ENCODE measurements around the gene LRRC18.

Gene LRRC18

GRCh38 chr10:48945441-48946130 lies 5.9 kb upstream of the LRRC18 start:
- DNase-seq: no peak

- DNase-seq: no peak
These were observed 4.5 kb upstream of the LRRC18 start for GRCh38 chr10:48944171-48944570.

- DNase-seq: no peak
These were observed 3.5 kb upstream of the LRRC18 start for GRCh38 chr10:48943096-48943495.

GRCh38 chr10:48941427-48942075 lies 1.9 kb upstream of the LRRC18 start:
- no peak for DNase-seq

DNA sequence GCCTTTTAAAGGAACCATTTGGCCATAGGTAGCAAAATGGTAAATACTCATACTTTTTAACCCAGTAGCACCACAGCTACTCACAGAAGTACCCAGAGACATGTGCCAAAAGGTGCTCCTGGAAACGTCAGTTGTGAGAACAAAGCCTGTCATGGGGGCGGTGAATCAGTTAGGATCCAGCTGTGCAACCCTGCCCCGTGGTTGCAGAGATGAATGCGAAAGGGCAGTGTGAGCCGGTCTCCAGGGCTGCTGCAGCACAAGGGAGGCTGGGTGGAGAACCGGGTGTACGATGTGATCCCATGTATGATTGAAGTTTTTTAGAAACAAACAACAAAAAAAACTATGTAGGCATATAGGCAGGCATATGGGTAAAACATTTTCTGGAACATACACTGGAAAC lies 1.3 kb upstream of the LRRC18 start:
- no peak for DNase-seq

GRCh38 chr10:48940372-48940771 lies 732 bp upstream of the LRRC18 start:
- DNase-seq: no peak

DNA sequence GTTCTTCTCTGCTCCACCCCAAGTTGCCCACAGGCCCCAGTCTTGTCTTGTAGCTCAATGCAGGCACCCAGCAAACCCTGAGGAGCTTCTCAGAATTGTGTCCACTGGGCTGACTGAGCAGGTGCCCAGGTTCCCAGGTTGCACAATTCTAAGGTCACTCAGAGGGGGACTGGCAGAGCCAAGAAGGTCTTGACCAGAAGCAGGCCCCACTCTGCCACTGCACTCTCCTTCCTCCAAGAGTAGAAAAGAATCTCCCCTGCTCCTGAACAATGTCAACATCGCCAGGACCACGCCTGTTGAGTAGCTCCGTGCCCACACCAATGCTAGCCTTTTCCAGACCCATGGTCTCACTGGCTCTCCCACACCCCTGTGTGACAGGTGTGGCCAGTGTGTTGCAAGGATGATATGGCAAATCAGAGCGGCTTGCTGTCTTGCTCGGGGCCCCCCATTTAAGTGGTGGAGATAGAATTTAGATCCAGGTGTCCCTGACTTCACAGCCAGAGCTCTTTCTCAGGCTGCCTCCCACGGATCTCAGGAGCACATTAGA lies 577 bp downstream of the LRRC18 start:
- no peak for DNase-seq

DNA sequence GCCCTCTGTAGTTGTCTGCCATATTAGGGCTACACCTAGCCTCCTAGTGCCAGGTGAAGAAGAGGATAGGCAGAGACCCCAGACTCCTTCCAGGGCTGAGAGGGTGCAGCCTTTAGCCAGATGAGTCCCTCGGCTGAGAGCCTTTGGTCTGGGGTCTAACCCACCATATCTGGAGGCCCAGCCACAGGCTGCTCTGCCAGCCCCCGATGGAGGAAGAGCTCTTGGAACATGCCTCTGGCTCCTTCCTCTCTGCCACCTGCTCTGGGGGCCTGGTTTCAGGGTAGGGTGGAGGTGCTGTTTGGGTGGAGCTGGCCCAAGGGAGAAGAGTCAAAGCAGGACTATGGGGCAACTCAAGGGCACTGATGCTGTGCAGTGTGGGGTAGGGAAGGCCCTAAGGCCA lies 1.4 kb downstream of the LRRC18 start:
- DNase-seq: no peak

DNA sequence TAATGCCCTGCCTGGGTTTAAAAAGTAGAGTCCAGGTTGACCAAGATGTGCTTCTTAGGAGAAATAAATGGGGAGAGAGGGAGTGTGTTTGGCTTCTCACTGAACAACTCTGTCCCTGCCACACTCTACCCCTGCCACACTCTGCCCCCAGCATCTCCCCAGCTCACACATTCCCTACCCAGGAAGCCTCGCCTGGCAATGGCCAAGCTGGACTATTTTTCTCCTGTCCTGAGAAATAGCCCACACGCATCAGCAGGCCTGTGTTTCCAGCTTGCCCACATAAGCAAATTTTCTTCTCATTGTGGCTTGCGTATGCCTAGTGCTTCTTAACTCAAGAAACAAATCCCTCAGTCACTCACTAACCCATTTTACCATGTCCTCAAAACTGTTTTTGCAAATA lies 1.8 kb downstream of the LRRC18 start:
- DNase-seq: no peak

GRCh38 chr10:48935577-48935976 lies 4.1 kb downstream of the LRRC18 start:
- DNase-seq: no peak

GRCh38 chr10:48934672-48935501 lies 4.8 kb downstream of the LRRC18 start:
- no peak for DNase-seq

DNA sequence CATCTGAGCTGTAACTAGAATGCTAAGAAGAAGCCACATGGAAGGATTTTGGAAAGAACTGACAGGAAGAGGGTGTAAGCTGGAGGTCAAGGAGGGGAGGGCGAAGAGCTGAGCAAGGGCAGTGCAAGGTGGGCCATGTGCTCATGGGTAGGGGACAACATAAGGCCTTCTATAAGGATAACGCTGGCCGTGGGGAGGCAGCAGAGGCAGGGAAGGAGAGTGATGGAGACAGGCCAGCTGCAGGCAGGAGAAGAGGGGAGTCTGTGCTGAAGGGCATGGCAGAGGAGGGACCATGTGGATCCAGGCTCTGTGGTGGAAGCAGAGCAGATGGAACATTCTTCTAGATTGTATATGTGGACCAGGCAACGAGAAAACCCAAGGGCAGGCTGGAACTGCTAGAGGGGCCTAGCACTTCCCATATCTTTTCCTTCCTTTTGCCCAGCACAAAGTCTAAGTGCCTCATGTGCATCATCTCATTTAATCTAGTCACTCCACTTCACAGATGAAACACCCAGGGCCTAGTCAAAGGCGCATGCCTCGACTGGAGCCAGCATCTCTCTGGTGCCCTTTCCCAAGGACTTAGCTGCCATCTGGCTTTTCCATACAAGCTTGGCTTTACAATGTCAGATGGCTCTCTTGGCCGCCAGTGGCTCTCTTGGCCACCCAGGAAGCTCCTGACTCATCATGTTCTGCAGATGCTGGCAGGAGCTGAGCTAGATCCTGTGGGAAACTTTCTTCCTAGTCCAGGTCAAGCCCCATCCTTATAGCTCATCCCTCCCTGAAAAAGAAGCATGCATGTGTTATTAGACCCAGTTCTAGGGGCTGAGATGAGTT lies 6.6 kb downstream of the LRRC18 start:
- no peak for DNase-seq

GRCh38 chr10:48931188-48931587 lies 8.5 kb downstream of the LRRC18 start:
- no peak for DNase-seq

DNA sequence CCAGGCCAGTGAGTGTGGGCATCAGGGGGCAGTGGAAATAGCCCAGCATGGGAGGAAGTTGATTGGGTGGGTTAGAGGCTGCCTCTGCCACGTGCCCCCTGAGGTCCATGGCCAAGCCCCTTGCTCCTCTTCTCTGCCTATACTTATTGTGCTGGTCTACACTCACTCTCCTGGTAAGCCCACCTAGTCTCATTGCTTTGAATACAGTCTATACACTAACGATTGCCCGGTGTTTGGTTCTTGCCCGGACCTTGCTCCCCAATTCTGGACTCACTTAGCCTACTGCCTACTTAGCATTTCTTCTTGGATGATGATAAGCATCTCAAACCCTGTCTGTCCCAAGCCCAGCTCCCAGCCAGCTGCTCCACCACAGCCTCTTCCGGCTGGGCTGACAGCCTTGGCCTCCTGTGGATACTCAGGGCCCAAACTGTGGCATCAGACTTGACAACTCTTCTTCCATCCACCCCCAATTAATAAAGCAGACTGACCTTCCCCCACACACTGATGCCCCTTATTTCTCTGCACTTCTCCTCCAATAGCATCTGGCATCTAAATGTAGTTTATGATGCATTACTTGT lies 10.1 kb downstream of the LRRC18 start:
- DNase-seq: no peak

- DNase-seq: no peak
These were observed 12.7 kb downstream of the LRRC18 start for GRCh38 chr10:48926764-48927540.

GRCh38 chr10:48926255-48926654 lies 13.4 kb downstream of the LRRC18 start:
- DNase-seq: no peak

DNA sequence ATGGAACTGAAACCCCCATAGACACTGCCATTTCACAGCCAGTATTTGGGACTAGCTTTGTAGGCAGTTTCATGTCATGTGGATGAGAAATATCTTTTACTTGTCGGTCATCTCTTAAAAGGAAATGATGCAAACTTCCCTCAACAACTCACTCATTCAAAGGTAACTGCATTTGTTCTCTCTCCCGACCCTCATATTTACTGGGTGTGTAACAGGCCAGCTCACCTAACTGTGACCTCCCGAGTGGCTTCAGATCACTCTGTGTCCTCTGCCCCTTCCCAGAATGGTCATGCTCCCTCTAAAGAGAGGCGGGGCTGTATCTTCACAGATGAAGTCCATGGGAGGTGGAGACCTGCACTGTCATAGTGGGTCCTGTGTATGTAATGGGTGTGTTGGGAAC lies 14.7 kb downstream of the LRRC18 start:
- DNase-seq: no peak

DNA sequence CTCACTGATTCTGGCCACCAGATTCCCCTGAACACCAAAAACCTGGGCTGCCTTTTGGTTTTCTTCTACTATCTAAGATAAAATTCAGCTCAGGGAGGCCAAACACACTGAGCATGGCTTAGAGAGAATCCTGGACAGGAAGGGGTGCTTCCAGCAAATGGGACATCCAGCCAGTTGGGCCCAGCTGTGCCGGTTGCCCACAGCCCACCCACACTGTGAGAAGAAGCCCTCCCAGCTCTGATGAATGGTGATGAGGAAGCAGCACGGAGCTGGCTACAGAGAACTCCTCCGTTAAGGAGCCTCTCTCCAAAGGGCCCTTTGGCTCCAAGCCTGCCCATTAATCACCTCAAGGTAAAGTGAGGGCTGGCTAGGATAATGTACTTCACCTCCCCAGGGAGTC lies 15.9 kb downstream of the LRRC18 start:
- no peak for DNase-seq

DNA sequence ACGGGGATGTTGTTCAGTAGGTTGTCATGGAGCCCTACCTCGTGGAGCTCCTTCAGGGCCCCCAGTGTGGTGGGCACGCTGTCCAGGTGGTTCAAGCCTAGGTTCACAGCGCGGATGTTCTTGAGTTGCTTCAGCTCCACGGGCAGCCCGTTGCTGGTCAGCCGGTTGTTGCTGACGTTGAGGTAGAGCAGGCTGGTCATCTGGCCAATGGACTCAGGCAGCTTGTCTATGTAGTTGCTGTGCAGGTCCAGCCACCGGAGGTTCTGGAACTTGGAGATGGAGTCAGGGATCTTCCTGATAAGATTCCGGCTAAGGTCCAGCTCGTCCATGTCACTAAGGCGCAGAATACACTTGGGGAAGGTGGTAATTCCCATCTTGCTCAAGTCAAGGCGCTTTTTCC lies 26.0 kb downstream of the LRRC18 start:
- no peak for DNase-seq

- DNase-seq: no peak
These were observed 29.1 kb downstream of the LRRC18 start for GRCh38 chr10:48910548-48910947.

DNA sequence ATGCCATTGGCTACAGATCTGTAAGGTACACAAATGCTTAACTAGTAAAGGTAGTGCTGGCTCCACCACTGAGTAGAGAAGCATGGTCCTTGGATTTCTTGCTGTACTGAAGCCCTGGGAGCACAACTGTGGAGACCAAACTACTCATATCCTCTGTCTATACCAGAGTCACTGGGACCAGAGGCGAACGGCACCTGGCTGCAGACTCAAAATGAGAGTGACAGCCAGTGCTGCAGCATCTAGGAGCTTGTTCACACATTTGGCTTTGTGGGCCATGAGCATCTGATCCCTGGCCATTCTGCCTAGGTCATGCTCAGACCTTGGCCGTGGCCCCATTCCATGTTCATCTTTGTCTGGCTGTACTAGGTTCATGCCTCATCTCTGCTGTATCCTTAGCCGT lies 31.9 kb downstream of the LRRC18 start:
- DNase-seq: no peak

DNA sequence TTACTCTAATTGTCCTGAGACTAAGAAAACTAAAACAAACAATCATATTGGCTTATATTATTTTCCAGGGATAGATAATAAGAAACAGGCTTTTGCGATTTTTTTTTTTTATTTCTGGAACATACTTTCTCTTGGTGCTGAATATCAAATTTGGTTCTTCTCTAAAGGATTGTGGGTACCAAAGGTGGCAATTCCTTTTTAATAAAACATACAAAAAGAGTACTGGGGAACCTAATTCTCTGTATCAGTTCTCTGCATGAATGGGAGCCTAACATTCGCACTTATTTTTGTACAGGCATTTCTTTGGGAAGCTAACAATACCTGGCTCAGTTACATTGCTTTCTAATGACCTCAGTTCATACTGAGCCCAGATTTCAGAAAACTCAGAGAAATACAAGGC lies 32.8 kb downstream of the LRRC18 start:
- DNase-seq: no peak
